SK-N-DZ (cell line): Measurements from ENCODE around the gene CDC42.

Source experiments
- DNase-seq: peaks from one replicate; pipeline ENCODE4 v3.0.0-alpha.2; 2015; ENCODE audit warnings: low spot score
- small RNA-seq, 2 experiments: library from RNA; depleted of rRNA; stranded (forward); fragments of <200 nt; gene quantifications; one replicate each; pipeline ENCODE3, GENCODE V24; 2014

Gene CDC42

DNA sequence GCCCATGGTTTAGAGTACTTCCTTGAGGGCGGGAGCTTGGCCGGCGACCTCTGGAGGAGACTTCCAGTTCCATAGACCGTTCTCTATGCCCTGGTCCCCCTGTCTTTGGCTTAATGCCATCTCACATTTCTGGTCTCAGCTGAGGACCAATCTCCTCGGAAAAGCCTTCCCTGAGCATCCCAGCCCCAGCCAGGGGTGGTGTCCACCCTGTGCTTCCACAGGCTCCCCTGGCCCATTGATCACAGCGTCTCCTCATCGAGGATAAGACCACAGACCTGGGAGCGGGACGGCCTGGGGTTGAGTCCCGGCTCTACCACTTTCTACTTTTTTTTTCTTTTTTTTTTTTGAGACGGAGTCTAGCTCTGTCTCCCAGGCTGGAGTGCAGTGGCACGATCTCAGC, 75.9 kb downstream of the CDC42 start:
- no peak for DNase-seq

DNA sequence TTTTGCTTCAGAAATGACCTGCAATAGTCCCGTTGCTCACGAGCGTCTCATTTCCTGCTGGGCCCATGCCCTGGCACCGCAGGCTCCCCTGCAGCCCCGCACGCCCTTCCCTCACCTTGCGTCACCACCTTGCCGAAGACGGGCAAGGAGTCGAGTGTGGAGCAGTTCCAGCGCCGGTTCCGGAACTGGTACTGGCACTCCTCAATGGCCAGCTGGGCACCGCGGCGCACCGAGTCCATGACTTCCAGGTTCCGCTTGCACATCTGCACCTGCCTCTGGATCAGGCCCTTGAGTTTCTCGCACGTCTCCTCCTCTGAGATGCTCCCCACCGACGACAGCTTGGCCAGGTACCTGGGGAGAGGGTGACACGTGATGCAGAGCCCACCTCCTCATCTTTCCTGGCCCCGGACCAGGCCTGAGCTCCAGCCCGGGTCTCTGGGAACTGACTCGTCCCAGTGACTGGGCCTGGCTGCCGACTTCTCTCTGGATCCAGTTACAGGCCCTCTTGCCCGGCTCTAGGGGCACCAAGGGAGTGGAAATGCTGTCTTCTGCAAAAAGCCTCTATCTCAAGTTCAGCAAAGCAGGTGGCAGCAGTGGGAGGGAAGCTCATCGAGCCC, 77.1 kb downstream of the CDC42 start:
- DNase-seq = no peak

DNA sequence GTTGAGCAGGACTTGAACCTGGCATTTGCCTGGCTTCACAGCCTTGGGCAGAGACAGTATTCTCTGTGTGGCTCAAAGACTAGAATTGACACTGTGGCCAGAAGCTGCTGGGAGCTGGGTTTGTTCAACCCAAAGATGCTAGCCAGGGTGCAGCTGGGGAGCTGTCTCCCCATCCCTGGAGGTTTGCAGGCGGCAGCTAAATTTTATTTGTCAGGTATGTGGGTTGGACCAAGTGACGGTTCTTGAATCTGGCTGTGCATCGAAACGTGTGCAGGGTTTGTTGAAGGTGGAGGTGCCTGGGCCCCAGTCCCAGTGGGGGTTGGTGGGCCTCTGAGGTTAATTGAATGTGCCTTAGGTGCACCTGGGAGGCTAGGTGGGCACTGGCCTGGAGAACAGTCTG, 78.6 kb downstream of the CDC42 start:
- DNase-seq = no peak

DNA sequence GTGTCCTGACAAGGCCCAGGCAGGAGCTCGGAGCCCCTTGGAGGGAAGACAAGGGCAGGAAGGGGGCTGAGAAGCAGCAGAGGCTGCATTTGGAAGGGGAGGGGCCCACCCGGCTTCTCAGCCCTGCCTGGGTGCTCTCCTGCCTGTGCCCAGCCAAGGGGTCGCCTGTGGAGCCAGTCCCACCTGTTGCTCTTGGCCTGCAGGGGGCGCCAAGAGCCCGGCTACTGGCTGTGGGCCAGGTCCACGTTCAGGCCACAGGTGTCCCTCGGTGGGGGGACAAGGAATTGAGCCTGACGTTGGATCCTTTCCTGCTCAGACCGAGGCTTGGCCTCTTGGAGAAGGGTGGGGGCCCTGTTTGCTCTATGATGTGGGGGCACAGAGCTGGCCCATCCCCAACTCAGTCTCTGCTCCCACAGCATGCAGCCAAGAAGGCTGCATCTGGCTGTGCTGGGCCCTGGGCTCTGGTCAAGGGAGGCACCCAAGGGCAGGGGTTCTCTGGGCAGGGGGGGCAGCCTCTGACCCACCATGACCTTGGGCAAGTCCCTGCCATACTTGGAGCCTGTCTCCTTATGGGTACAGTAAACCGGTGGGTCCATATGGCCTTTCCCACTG, 79.5 kb downstream of the CDC42 start:
- DNase-seq = peak; percentile 52

DNA sequence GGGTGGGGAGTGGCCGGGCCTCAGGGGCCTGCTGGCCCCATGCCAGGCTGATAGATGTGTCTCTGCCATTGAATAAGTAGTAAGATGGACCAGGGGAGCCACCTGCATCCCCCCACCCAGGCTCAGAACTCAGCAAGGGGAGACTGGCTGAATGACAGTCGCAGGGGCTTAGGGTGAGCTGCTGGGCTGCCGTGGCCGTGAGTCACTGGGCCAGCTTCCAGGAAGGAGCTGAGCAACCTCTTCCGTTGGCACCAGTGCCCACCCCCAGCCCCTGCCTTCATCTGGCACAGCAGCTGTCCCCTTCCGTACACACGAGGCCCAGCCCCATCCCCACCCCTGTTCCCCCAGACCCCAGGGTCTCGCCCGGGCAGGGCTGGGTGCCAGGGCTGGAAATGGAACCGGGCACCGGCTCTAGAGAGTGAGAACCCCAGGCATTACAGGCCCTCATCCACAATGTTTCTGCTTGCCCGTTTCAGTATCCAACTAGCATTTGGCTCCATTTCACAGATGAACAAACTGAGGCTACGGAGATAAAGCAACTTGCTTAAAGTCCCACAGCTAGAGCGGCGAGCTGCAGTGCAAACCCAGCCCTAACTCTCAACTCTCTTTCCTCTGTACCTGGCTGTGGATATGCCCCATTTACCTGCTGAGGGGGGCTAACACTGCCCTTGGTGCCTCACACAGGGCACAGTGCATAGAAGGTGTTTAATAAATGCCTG, 80.2 kb downstream of the CDC42 start:
- DNase-seq = no peak

DNA sequence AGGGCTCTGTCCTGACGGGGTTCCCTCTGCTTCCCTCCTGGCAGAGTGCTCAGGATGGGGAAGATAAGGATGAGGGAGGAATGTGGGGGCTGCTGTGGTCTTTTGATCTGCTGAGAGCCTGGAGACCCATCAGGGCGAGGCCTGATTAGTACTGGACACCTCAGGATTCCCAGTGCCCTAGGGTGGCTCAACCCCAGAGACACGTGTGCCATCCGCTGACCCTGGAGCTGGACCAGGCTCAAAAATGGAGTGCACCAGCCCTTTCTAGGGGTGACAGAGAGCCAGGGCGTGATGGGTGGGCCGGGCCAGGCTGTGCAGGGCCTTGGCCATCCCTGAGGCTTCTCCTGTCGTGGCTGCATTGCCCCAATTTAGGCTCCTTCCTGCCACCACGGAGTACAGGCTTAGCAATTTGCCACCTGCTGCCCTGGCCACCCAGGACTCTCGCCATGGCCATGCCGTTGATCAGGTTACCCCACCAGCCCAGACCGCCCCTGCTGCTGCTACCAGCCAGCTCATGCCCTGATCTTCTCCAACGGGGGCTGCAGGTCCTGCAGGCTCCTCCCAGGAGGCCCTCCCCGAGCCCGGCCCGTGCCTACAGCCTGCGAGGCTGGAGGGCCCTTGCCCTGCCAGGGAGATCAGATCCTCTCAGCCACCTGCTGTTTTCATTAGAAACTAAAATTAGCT, 80.9 kb downstream of the CDC42 start:
- DNase-seq = no peak

DNA sequence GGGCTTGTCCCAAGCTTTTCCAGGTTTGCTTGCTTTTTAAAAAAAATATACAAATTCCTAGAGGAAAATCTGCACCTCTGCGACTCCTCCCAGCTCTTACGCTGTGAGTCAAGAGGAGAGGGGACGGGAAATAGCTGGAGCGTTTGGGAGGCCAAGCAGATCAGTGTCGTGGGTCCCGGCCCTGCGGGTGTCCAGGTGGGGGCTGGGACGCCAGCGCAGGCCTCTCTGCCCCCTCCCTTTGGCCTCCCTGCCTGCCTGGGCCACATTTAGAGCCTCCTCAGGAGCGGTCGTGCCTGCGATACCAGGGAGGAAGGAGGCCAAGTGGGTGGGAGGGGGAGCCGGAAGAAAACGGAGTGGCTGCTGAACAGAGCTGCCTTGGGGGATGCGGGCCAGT, 81.4 kb downstream of the CDC42 start:
- no peak for DNase-seq

DNA sequence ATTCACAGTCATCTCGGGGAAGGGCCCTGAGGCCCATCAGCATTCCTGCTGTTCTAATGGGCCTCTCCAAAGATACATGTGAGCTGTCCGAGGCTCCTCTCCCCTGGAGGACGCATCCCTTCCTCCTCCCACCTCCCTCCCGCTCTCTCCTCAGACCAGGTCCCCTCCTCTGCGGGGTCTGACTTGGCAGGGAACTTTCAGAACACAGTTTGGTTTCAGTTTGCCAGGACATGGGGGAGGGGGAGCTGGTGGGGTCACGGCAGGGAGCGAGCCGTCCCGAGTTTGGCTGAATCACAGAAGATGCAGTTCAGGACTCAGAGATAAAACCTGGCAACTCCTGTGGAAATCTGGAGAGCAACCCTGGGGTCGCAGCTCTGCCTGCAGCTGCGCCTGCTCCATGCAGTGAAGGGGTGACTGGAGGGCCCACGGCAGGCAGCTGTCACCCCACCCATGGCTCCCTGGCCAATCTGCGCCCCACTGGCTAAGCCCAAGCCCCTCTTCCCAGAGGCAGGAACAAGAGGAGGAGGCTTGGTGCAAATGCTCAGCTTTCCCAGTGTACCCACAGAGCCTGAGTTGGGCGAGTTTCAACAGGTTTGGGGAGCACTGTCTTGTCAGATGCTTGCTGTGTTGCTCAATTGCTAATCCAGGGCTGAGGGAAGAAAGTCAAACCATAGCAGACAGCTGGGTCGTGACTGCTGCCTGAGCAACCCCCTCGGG, 84.7 kb downstream of the CDC42 start:
- DNase-seq = no peak

DNA sequence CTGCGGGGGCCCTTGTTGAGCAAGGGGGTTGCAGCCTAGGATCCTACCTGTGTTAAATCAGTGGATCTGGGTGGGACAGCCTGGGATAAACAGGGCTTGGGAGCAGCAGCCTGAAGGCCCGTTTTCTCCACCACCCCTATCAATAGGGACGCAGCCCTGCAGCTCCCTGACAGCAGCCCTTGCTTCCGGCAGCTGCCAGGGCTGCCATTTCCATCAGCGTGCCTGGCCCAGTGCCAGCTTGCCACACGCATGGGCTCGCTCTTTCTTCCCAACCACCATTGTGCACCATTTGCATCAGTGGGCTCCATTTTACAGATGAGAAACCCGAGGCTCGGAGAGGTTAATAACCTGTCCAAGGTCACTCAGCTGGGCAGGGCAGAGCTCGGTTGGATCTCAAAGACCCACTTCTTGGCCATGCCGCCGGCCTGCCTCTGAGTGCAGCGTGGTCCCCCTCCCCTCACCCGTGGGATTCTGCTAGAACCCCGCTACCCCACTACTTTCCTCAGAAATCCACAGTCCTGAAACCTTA, 86.6 kb downstream of the CDC42 start:
- no peak for DNase-seq

DNA sequence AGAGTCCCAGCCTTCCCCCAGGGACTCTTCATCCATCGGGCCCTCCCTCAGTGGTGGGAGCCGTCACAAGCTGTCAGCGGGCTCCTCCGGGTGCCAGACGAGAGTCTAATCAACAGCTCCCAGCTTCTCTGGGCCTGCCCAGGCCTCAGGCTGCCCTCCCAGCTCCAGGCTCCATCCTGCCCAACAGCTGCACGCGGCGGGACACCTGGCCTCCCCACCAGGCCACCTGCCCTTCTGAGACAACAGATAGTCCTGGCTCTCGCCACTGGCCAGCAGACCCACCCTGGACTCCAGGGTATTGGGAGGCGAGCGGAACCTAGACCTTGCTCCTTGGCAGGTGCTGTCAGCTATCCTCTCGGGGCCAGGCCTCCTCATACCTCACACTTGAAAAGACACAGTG, 87.3 kb downstream of the CDC42 start:
- no peak for DNase-seq

Small RNAs within 50 kb of the gene (small RNA-seq; reads per million reads assigned to genes)
- gene RN7SL186P = 0 reads per million in 2 experiments
- 0 reads per million in 2 experiments for gene RNU6-776P
